ENCODE results near the gene AFAP1. TPM values are rescaled to one million over a fixed set of nuclear protein-coding genes. Genes with fewer than 3 reads are reported as not detected.

AFAP1 gene
- total and polyA plus RNA-seq, 2 of the 8 experiments (the other 6 are each of a cell fraction or from before 2014, with no cell fraction given): 3.6 to 18.2 TPM

DNA sequence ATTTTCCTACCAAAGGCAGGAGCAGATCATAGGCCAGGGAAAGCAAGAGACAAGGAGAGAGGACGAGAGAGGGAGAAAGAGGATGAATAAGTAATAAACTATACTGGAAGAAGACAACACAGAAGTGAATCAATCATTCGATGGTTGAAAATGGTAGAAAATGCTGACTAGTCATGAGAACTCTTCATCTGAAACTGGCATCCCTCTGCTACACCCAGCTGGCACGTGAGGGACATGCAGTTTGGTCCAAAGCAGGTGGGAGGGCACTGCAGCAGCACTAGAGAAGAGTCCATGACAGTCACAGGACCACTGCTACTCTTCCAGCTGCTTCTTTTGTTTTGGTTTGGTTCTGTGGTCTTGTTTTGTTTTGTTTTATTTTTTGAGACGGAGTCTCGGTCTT lies 74.1 kb downstream of the AFAP1 start:
- H3K79me1 ChIP-seq (ENCODE audit: low read depth, low read length): peaks cover 6% of the 10 kb centered on the region
- CTCF ChIA-PET (ENCODE audit: partially characterized antibody): interaction anchor here (1.1 to 4.1 kb wide), 4 partner anchors 11 to 21 kb away, joined by 3 to 38 read pairs (median 6); no protein-coding TSS in a partner anchor
- peaks cover 4% of the 10 kb centered on the region; the same call in 1 of the 2 replicates for H3K23me2 ChIP-seq (ENCODE audit: low read depth, low read length)
- peak overlapping the region; percentile 71 for H4K91ac ChIP-seq (replicated peaks; ENCODE audit: insufficient read length, low read length)
- H3K27ac ChIP-seq (ENCODE audit: low read depth, low read length): no peak overlapping the region
- no peak overlapping the region for H3K9ac ChIP-seq (replicated peaks in 1 of 4; ENCODE audit: extremely low read depth in 1 of 4, low read depth in 3 of 4, low read length in 3 of 4)
- no peaks in the 10 kb centered on the region for H3K27me3 ChIP-seq (replicated peaks in 1 of 4; ENCODE audit: control insufficient read depth in 3 of 4, extremely low read depth in 1 of 4, insufficient read depth in 3 of 4, low read length in 3 of 4)
- no peak overlapping the region for H3K4me2 ChIP-seq (ENCODE audit: insufficient read depth in 1 of 2, low read depth in 2 of 2, low read length in 2 of 2)
- H2BK12ac ChIP-seq (ENCODE audit: low read depth, low read length): peak overlapping the region; percentile 75; the same call in 1 of the 2 replicates
- H4K20me1 ChIP-seq (replicated peaks in 1 of 2; ENCODE audit: control insufficient read depth in 1 of 2, insufficient read depth in 2 of 2, low read length in 2 of 2): no peaks in the 10 kb centered on the region
- no peak overlapping the region for H3K23ac ChIP-seq (ENCODE audit: insufficient read length)
- H4K5ac ChIP-seq (ENCODE audit: insufficient read length, low read depth, low read length): no peak overlapping the region
- DNase-seq (ENCODE audit: low read depth in 1 of 2, low spot score in 2 of 2) (no peak), FAIRE-seq (no peak)
- H2AFZ ChIP-seq (ENCODE audit: low read length): no peak overlapping the region
- H3K56ac ChIP-seq (replicated peaks; ENCODE audit: insufficient read length, low read depth, low read length): no peak overlapping the region
- no peak overlapping the region; the same call in 1 of the 2 replicates for H2BK5ac ChIP-seq (ENCODE audit: low read depth, low read length)
- no peak overlapping the region; the same call in 1 of the 2 replicates for H3K18ac ChIP-seq (ENCODE audit: extremely low read depth, low read length)
- no peak overlapping the region for H4K8ac ChIP-seq (ENCODE audit: extremely low read depth, insufficient read depth, low read length)
- no peak overlapping the region for H3K4ac ChIP-seq (replicated peaks; ENCODE audit: insufficient read length, low read depth, low read length)
- H3K4me3 ChIP-seq (ENCODE audit: extremely low read depth in 1 of 4, insufficient read depth in 2 of 4, low read depth in 3 of 4, low read length in 4 of 4): no peak overlapping the region
- POLR2A ChIA-PET (ENCODE audit: partially characterized antibody): interaction anchor here (0.8 to 1.6 kb wide), 2 partner anchors 10 to 23 kb away, joined by 3 to 5 read pairs; no protein-coding TSS in a partner anchor
- H2AK5ac ChIP-seq (ENCODE audit: low read depth, low read length): no peak overlapping the region; the same call in 1 of the 2 replicates
- no peaks in the 10 kb centered on the region for H3K9me3 ChIP-seq (ENCODE audit: insufficient read depth in 2 of 2, low read depth in 1 of 2, low read length in 1 of 2)
- H3K36me3 ChIP-seq (ENCODE audit: control insufficient read depth in 2 of 4, insufficient read depth in 4 of 4, low read length in 3 of 4): peaks cover 0 to 8% (median under 1%) of the 10 kb centered on the region in 4 experiments; a peak in 3 of 8 replicates
- no peak overlapping the region for H3K14ac ChIP-seq (ENCODE audit: insufficient read length)
- 86% methylated on average over 5 of the region's 5 CpGs; no CpG with 5 or more reads in 1 of the 2 experiments for WGBS, 2 experiments (ENCODE audit: extremely low coverage in 1 of 2, insufficient coverage in 1 of 2, insufficient read length in 1 of 2, insufficient replicate concordance in 2 of 2, low coverage in 1 of 2, low lambda C conversion rate in 2 of 2, missing lambda C conversion rate in 1 of 2)
- H2BK15ac ChIP-seq (ENCODE audit: low read length): no peak overlapping the region
- H2BK120ac ChIP-seq (replicated peaks; ENCODE audit: low read depth, low read length): no peak overlapping the region
- no peaks in the 10 kb centered on the region for H3K79me2 ChIP-seq (ENCODE audit: control insufficient read depth in 1 of 2, insufficient read depth in 2 of 2, low read length in 2 of 2)
- no peak overlapping the region for H2BK20ac ChIP-seq (ENCODE audit: low read length)
- H3K4me1 ChIP-seq (replicated peaks in 1 of 4; ENCODE audit: control insufficient read depth in 3 of 4, insufficient read depth in 4 of 4, low read length in 3 of 4): peaks cover 3 to 14% (median 9%) of the 10 kb centered on the region in 4 experiments
- TF ChIP-seq CBX5 (IDR thresholded peaks at IDR 0.05; ENCODE audit: low read depth, low read length): no peak

All from H1 (cell line).